ENCODE measurements around the gene KRTAP9-4.
"Not testable (repeated sequence)": the region's sequence is repeated elsewhere in the genome, so short reads cannot be mapped to it uniquely, and the experiment has no call there.

DNA sequence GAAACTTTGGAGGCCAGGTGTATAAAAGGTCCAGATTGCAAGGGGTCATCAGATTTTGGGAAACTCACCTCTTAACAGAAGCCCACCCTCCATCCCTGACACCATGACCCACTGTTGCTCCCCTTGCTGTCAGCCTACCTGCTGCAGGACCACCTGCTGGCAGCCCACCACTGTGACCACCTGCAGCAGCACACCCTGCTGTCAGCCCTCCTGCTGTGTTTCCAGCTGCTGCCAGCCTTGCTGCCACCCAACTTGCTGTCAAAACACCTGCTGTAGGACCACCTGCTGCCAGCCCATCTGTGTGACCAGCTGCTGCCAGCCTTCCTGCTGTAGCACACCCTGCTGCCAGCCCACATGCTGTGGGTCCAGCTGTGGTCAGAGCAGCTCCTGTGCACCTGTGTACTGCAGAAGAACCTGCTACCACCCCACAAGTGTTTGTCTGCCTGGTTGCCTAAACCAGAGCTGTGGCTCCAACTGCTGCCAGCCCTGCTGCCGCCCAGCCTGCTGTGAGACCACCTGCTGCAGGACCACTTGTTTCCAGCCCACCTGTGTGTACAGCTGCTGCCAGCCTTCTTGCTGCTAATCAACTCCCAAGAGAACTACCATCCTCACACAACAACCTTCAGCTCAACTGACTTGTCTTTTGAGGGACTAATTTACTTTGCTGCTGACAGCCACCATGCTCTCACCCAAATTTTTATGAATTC is 16.9 kb upstream of the KRTAP9-4 start, which contains the start of gene KRTAP9-3:
- TF ChIP-seq POLR2AphosphoS5 (IDR thresholded peaks at IDR 0.05; ENCODE audit: low read depth, low read length); TAF1 (IDR thresholded peaks at IDR 0.05; ENCODE audit: borderline replicate concordance, insufficient read depth, low read length): not testable (repeated sequence)
- TF ChIP-seq, protein P1, sequence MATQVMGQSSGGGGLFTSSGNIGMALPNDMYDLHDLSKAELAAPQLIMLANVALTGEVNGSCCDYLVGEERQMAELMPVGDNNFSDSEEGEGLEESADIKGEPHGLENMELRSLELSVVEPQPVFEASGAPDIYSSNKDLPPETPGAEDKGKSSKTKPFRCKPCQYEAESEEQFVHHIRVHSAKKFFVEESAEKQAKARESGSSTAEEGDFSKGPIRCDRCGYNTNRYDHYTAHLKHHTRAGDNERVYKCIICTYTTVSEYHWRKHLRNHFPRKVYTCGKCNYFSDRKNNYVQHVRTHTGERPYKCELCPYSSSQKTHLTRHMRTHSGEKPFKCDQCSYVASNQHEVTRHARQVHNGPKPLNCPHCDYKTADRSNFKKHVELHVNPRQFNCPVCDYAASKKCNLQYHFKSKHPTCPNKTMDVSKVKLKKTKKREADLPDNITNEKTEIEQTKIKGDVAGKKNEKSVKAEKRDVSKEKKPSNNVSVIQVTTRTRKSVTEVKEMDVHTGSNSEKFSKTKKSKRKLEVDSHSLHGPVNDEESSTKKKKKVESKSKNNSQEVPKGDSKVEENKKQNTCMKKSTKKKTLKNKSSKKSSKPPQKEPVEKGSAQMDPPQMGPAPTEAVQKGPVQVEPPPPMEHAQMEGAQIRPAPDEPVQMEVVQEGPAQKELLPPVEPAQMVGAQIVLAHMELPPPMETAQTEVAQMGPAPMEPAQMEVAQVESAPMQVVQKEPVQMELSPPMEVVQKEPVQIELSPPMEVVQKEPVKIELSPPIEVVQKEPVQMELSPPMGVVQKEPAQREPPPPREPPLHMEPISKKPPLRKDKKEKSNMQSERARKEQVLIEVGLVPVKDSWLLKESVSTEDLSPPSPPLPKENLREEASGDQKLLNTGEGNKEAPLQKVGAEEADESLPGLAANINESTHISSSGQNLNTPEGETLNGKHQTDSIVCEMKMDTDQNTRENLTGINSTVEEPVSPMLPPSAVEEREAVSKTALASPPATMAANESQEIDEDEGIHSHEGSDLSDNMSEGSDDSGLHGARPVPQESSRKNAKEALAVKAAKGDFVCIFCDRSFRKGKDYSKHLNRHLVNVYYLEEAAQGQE (IDR thresholded peaks at IDR 0.05; ENCODE audit: insufficient read depth in 1 of 2, low read depth in 2 of 2, low read length in 2 of 2) = not testable (repeated sequence)
